DMS53 treated with DMSO at 0.1 percent for 48 hours (cell line): ENCODE data around the gene ADCYAP1.
A peak's percentile ranks its signal among the peaks of the same experiment; 100 is the strongest.

Source experiments
- DNase-seq: peaks from one replicate; lab custom pipeline; 2025; ENCODE audit not compliant: unreplicated experiment; lab: John Stamatoyannopoulos, UW

Gene ADCYAP1

DNA sequence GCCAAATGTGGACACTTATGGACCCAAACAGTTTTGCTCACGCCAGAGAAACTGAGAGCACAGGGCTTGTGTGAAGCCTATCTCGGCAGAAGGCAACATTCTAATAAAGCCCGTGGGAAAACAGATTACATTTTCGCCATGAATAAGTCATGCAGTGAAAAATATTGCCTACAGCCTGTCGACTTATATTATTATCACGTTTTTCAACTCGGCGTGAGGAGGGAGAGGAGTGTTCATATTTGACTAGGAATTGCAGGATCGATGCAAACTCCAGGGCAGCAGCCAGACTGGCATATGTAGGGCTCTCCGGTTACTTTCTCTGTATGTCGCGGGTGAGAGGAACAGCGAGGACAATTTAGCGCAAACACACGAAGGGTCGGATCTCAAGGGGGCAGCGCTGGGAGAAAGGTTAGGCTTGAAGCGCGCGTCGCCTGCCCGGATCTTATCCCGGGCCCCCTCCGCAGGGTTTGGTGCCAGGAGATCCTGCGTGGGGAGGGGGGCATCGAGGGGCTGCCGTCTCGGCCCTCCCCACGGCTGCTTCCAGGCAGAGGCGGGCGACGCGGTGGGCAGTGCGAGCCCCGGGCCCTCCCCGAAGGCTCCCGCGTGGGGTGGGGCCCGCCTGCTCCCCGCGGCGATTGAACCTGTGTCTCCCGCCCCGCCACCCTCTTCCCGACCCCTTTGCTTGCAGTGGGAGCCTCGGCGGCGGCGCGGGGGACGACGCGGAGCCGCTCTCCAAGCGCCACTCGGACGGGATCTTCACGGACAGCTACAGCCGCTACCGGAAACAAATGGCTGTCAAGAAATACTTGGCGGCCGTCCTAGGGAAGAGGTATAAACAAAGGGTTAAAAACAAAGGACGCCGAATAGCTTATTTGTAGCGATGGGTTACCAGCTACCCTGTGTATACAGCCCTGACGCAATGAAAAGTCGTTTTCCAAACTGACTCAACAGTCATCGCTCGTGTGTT, 4.4 kb downstream of the ADCYAP1 start:
- peak; percentile 74 for DNase-seq

DNA sequence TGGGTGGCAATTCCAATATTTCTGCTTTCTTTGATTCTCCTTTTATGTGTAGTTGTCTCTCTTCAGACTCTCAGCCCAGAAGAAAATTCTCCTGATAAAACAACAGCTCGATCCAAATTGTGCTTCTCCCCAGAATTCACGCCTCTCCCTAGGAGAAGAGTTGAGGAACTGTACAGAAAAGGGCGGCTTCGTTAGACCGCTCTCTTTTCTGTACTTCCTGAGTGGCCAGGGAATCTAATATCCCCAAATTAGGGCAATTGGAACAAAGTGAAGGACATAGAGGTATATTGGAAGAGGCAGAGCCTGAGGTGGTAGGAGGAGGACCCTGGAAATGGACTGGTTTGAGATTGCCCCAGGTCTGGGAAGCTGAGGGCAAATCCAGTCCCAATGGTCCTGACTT, 5.6 kb downstream of the ADCYAP1 start:
- no peak for DNase-seq

DNA sequence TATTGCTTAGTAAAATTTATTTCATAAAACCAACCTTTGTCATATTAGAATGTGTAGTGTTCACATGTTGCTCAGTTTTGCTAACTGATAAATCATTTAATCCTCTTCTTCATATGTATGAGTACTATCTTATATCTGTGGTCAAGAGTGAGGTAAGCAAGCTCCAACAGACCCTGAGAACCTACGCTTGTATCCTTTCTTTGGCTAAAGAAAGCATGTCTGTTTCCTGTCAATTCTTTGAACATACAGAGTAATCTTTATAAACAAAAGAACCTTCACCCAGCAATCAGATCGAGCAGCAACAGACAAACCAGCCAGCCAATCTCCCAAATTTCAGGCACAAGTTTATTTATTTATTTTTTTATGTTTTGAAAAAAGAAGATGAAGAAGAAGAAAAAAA, 6.4 kb downstream of the ADCYAP1 start:
- DNase-seq, result no peak

DNA sequence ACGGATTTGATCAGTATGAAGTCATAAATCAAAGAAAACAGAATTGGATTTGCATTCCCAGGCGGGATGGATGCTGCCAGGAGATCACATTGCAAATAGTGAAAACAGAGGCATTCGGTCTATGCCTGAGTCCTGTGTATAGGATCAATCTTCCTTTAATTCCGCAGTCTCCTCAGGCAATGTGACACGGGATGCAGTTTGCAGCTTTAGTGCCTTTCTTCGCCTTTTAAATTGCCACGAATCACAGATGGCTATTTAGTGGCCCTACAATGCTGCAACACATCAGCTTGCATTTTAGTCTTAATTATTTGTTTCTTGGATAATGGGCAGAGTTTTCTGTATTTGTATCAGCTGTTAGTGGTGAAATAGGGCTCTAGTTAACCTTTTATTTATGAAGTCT, 6.8 kb downstream of the ADCYAP1 start:
- DNase-seq, result no peak

DNA sequence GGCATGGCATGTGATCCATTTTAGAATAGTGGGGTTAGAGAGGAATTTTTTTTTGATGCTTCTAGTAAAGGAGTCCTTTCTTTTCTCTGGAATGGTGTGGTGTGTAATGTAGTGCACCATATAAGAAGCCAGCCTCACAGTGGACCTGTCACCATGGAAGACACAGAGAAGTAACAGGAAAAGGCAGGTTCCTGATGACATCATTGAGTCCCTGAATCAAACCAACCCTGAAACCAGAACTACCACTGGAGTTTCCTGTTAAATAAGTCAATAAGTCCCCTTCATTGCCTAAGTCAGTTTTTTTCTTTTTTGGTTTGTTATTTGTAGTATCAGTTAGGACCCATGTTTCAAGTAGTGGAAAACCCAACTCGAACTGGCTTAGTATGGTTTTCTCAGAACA, 11.9 kb downstream of the ADCYAP1 start:
- DNase-seq, result peak; percentile 81

DNA sequence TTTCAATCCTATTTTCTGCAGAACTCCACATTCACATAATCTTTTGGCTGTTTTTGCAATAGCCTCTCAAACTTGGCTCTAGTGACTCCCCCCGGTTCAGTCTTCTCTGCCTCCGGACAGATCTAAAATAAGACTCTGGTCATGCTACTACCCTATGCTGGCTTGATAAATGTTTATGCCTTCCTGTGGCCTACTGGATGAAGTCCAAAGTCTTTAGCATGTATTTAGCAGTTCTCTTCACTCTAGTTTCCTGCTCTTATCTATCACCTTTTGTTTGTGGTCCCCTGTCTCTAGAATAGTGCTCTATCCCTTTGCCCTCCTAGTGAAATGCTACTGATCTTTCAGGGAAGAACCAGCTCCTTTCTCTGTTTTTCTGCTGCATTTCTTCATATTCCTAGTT, 14.4 kb downstream of the ADCYAP1 start:
- DNase-seq, result no peak

DNA sequence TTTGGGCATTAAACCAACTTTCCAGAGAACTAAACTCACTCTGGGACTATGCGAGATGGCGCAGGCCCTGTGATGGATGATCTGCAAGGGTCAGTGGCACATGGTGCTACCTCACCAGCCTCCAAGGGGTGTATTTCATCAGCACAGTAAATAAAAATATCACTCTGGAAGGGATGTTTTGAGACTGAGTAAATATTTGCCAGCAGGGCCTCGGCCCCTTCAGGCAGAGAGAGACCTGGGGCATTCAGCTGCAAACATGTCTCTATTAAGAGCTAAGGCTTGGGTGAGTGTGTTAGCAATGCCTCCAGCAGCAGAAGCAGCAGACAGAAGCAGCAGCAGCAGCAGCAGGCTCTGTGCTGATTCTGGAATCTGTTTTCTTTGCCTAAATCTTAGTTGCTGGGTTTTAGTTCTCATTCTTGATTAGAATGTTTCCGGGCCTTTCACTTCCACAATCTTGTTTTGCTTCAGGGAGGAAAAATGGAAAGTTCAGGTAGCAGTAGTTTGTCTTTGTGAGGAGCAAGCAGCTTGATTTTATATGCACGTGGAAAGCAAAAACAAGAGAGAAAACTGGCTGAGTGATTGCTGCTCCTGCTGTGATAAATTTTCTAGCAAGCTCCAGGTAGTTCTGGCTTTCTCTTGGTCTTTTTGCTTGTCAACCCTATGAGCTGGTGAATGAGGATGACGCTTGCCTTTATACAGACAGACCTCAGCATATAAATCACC, 18.6 kb downstream of the ADCYAP1 start:
- peak; percentile 100 for DNase-seq

DNA sequence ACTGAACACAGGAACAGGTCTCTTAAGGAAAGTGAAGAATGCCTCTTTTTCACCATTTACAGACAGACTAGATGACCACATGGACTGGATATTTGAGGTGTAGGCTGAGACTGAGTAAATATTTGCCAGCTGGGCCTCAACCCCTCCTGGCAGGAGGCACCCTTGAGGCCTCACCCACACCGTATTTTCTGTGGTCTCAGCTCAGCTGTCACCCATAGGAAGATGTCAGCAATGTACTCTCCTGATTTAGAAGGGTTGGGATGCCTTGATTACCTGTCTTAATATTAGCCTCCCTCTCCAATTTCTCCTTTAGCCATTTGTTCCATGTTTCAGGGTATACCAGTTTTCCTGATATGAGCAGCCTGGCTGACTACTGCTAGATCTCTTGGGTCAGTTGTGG, 20.3 kb downstream of the ADCYAP1 start:
- peak; percentile 97 for DNase-seq

DNA sequence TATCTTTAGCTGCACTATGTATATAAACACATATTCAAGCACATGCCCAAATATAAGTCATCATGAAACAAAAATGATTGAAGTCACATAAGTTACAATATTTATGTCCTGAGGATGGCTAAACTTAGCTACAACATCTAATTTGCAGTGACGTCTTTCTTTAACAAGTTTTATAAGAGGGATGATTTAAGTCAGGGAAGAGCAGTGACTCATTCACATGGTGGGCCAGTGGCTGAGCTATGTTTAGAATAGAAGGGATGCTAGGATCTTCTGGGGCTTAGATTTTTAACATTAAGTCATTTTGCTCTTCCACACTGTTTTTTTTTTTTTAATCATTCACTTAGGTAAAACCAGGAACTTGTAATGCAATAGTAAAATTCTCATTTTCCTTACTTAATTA, 22.3 kb downstream of the ADCYAP1 start:
- DNase-seq, result no peak

DNA sequence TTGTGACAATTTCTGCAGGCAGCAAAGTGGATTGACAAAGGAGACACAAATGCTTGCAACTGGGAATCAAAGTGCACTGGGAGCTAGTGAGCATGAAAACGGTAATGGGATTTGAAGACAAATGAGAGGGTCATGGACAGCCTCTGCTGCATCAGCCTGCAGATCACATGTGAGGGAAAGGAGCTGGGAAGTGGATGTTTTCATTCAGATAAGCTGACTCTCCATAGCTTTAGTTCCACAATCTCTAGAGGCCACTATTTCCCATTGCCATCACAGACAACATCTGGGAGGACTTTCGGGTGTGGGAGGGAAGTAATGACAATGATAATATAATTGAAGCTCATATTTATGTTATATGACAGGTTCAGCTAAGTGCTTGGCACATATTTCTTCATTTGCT, 28.4 kb downstream of the ADCYAP1 start:
- DNase-seq, result no peak

DNA sequence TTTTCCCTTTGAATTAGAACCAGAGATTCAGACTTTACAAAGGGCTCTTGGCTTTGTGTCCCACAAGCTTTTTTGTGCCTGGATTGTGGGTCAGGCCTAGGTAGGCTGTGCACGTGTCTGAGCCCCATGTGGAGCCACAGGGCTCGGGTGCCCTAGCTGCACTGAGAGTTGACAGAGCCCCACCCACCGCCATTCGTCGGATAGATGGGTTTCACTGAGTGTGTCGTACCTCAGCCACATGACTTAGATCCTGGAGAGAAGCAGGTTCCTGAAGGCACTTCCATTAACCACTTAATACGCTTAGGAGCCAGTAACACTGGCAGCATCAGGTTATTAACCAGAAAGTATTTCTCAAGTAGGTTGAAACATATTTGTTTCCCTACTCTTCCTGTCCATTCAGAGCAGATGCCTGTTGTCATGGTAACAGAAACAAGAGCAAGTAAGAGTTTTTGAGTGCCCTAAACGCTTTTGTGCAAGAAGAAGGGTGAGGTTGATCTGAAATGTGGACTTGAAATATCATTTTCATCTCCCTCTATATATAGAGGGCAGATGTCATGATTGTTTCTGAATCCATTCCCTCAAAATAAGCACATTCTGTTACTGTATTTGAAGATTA, 30.0 kb downstream of the ADCYAP1 start:
- DNase-seq, result peak; percentile 41

DNA sequence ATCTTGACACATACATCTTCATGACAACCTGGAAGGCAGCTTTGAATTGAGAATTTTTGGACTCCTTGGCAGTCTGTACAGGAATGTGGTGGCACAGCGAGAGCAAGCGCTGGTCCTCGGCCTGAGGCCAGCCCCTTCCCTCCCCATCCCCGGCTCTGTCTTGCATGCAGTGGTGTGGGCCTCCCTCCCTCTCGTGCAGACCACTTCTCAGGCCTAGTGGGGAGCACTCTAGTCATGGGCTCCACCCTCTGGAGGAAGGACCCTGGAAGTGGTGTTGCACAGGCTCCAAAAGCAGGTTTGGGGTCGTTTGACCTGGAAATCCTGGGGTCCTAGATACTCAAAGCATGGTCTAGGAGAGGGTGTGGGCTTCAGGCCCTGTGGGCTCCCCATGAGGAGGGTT, 32.3 kb downstream of the ADCYAP1 start:
- DNase-seq, result no peak

DNA sequence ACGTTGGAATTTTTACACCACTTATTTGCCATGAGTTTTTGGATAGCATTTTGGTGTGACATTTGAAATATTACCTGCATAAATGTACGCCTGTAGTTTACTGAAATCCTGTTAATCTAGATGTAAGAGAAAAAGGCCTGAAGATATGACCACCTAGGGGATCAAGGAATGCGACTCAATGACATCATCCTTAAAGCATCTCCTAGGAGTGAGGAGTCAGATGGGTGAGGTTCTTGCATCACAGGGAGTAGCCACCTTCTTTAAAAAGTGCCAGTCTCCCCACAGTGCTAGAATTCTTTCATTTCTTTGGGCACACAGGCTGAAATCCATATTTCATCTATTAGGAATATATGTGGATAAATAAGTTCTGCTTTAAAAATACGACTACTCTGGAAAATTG, 34.5 kb downstream of the ADCYAP1 start:
- DNase-seq, result no peak

DNA sequence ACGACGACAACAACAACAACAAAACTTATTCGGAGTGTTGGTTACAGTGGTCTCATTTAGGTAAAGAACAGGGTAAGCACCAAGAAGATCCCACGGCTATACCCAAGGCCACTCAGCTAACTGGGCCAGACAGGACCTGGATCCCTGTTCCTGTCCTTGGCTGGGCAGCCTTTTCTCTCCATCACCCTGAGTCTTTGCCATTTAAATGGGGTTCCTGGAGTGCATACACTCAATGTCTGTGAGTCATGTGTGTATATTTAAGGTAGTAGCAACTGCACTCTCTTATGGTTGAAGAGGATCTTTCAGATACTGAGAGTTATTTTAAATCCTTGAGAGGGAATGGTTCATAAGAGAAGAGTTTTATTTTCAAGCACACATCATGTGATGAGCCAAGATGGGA, 35.3 kb downstream of the ADCYAP1 start:
- no peak for DNase-seq

DNA sequence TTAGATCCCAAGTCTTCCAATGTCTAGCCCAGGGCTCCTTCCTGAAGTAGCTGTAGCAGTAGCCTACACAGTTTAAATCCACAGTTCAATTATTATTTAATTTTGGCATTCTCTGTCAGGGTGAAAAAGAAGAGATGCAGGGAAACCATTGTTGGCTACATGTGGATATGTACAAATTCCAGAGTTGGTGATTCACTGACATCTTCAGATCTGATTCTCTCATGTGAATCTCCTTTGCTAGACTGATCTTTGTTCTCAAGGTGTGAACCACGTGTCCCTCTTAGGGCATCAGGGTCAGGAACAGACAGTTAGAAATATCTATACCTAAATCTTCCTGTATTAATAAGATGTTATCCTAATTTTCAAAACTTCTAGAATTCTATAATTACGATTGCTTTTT, 36.7 kb downstream of the ADCYAP1 start:
- DNase-seq, result no peak

DNA sequence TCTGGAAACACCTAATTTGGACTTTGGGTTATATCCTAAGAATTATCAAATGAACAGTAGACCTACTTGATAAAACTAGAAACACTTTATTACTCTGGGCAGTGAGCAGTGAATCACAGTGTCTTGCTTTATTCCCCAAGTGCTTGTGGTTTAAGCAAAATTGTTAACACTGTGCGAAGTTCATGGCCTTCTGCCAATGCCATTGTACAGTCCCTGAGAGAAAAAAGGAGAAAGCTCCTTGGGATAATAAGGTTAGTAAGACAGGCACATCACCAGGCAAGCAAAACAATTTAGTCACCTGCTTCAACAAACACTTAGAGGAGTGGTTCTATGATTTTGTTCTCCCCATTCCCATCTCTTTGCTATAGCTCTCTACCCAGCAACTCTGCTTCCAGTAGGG, 39.8 kb downstream of the ADCYAP1 start:
- no peak for DNase-seq

DNA sequence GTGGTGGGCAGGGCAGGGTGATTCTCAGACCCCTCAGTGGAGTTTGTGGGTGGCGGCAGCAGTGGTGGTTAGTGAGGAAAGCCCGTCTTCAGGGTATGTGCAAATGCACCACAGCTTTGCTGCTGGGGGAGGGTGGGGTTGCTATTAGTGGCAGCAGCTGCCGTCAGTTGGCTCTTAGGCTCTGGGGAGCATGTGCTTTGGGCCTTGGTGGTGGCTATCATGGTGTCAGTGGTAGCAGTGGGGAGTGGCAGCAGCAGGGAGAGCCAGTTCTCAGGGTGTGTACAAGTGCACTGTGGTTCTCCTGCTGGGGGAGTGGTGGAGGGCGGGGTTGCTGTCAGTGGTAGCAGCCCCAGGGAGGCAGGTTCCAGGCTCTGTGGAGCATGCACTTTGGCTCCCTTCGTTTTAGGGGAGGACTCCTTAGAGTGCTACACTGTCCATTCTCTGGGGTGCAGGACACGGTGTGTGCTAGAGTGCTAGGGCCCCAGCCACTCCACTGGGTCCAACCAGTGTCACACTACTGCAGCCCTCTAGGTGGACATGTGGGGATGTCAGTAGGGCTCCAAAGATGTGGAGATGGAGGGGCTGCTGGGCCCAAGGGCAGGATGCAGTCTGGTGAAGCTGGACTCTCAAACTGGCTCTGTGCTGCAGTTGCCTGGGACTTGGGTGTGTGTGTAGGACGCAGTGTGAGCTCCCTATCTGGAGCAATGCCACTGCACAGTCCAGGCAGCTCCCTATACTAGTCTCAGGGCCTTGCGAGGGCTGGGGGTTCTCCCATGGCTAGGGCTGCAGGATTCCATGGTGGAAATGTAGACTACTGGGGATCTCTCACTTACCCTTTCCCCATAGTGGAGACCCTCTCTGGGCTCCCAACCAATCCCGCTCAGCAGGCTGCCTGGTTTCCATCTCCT, 45.3 kb downstream of the ADCYAP1 start:
- DNase-seq, result no peak

DNA sequence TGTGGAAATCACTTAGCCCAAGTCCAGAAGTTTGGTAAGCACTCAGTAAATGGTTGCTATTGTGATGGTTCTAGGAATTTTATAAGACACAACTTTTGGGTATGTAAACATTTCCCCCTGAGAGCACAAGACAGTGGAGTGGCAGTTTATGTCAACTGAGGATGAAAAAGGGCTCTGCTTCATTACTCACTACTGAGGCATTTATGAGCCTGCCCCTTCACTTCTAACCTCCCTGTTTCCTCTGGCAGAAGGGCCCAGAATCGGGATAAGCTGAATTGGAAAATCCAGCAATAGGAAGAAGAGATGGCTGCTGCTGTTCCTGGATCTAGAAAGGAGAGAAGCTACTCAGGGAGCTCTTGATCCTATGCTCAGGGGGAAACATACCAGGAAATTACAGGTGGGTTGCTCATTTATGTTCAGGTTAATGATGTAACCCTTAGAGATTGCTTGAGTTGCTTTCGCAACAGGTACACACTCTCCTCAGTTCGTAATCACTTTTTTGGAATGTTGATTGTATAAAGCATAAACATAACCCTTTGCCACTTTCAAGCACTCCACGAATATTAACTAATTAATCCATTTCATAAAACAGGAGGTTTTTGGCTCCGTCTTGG, 46.3 kb downstream of the ADCYAP1 start:
- no peak for DNase-seq

DNA sequence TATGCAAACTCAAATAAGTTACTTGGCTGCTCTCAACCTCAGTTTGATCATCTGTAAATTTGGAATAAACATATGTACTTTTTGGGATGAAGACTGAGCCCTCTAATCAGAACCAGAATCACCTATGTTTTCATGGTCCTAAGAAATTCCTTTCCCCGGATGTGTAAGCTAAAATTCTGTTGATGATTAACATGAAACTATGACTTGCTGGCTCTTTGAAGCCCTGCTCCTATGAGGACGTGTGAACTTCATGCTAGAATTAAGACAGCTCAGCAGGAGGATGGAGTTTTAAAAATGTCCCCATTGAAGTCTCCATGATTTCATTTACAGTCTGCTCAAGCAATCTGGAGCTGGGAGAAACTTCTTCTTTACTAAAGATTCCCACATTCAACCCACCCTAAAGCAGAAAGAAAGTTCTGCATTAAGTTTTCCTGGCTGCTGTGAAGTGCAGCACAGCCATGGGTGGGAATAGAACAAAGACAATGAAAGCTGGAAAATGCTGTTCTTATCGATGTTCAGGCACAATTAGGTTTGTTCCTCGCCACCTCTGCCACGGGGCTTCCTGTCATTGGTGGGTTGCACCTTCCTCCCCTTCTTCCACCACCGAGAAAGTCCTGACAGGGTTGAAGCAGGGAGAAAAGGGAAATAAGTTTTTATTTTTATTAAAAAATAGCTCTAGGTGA, 50.9 kb downstream of the ADCYAP1 start:
- peak; percentile 59 for DNase-seq

DNA sequence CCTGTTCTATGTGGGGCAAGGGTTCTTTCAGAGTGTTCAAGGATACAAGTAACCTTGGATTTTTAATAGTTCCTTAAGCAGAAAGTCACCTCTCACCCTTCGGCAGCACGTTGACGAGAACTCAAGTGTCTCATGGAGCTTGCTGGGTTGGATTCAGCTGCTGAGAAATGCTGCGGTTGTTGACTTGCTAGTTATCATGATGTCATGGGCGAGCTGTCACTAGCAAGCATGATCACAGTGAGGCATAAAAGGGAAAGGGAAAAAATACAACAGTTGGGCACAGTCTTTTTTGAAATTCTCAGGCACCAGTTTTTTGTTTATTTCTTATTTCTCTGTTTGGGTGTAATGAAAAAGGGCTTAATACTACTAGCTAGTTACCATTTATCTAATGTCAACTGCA, 53.2 kb downstream of the ADCYAP1 start:
- DNase-seq, result no peak
